Parathyroid adenoma (tissue), 2 donors: ENCODE data around the gene SLC26A3.

Source experiments
- H2AFZ ChIP-seq: fragments of 300-600 bp; sonication (generic); one replicate; pipeline ENCODE4 v1.7.0; 2017; ENCODE audit warnings: antibody characterized with exemption, mild to moderate bottlenecking
- H3K27ac ChIP-seq: fragments of 300-600 bp; sonication (generic); one replicate; pipeline ENCODE4 v1.7.0; 2017
- H3K27me3 ChIP-seq: fragments of 300-600 bp; sonication (generic); one replicate; pipeline ENCODE4 v1.7.0; 2017; ENCODE audit warnings: low read length; ENCODE audit not compliant: control insufficient read depth, insufficient read depth
- H3K36me3 ChIP-seq: fragments of 300-600 bp; sonication (generic); one replicate; pipeline ENCODE4 v1.7.0; 2017; ENCODE audit warnings: low read length; ENCODE audit not compliant: control insufficient read depth, insufficient read depth
- H3K4me1 ChIP-seq: fragments of 300-600 bp; sonication (generic); one replicate; pipeline ENCODE4 v1.7.0; 2017; ENCODE audit warnings: control low read depth
- H3K4me2 ChIP-seq: fragments of 300-600 bp; sonication (generic); one replicate; pipeline ENCODE4 v1.7.0; 2017; ENCODE audit warnings: low read length
- H3K4me3 ChIP-seq: fragments of 300-600 bp; sonication (generic); one replicate; pipeline ENCODE4 v1.7.0; 2017; ENCODE audit warnings: low read depth, low read length
- H3K79me2 ChIP-seq: fragments of 300-600 bp; sonication (generic); one replicate; pipeline ENCODE4 v1.7.0; 2017; ENCODE audit warnings: control low read depth
- H3K9ac ChIP-seq: fragments of 300-600 bp; sonication (generic); one replicate; pipeline ENCODE4 v1.7.0; 2017; ENCODE audit warnings: mild to moderate bottlenecking
- H3K9me3 ChIP-seq: fragments of 300-600 bp; sonication (generic); one replicate; pipeline ENCODE4 v1.7.0; 2017; ENCODE audit warnings: low read length; ENCODE audit not compliant: control insufficient read depth
- CTCF ChIP-seq: fragments of 300-600 bp; sonication (generic); IDR thresholded peaks from one replicate; pipeline ENCODE4 v1.7.0; 2017; ENCODE audit warnings: antibody characterized with exemption, mild to moderate bottlenecking
- donor health status: primary hyperparathyroidism.

The SLC26A3 gene

GRCh38 chr7:107816011-107816566 is 13.1 kb upstream of the SLC26A3 start:
- no peaks in the 10 kb centered on the region for H3K36me3 ChIP-seq
- H3K79me2 ChIP-seq: no peaks in the 10 kb centered on the region
- no peak overlapping the region for H2AFZ ChIP-seq
- H3K4me2 ChIP-seq: no peak overlapping the region
- H3K4me1 ChIP-seq: no peaks in the 10 kb centered on the region
- no peaks in the 10 kb centered on the region for H3K27me3 ChIP-seq
- no peaks in the 10 kb centered on the region for H3K9me3 ChIP-seq
- H3K9ac ChIP-seq: no peak overlapping the region
- H3K27ac ChIP-seq: no peak overlapping the region
- no peak for TF ChIP-seq CTCF
- no peak overlapping the region for H3K4me3 ChIP-seq

GRCh38 chr7:107815254-107815882 is 12.3 kb upstream of the SLC26A3 start:
- no peaks in the 10 kb centered on the region for H3K4me1 ChIP-seq
- no peaks in the 10 kb centered on the region for H3K27me3 ChIP-seq
- no peak overlapping the region for H3K27ac ChIP-seq

GRCh38 chr7:107813524-107813923 is 10.5 kb upstream of the SLC26A3 start:
- Histone ChIP-seq H3K36me3 (no peaks in the 10 kb centered on the region), H3K4me1 (no peaks in the 10 kb centered on the region), H2AFZ (no peak overlapping the region), H3K27me3 (no peaks in the 10 kb centered on the region), H3K9me3 (no peaks in the 10 kb centered on the region), H3K9ac (no peak overlapping the region), H3K27ac (no peak overlapping the region), H3K79me2 (no peaks in the 10 kb centered on the region), H3K4me3 (no peak overlapping the region), H3K4me2 (no peak overlapping the region)
- TF ChIP-seq CTCF: no peak

More at GRCh38 chr7:107815254-107815882, 12.3 kb upstream of the SLC26A3 start:
- Histone ChIP-seq H3K4me2 (no peak overlapping the region), H2AFZ (no peak overlapping the region), H3K79me2 (no peaks in the 10 kb centered on the region), H3K9ac (no peak overlapping the region), H3K4me3 (no peak overlapping the region), H3K9me3 (no peaks in the 10 kb centered on the region), H3K36me3 (no peaks in the 10 kb centered on the region)
- TF ChIP-seq CTCF: no peak

- Histone ChIP-seq H2AFZ (no peak overlapping the region), H3K27ac (no peak overlapping the region), H3K4me3 (no peak overlapping the region), H3K27me3 (no peaks in the 10 kb centered on the region), H3K36me3 (no peaks in the 10 kb centered on the region), H3K4me2 (no peak overlapping the region), H3K9me3 (no peaks in the 10 kb centered on the region), H3K4me1 (no peaks in the 10 kb centered on the region), H3K9ac (no peak overlapping the region), H3K79me2 (no peaks in the 10 kb centered on the region)
- no peak for TF ChIP-seq CTCF
Measured at GRCh38 chr7:107811934-107812333, 8.9 kb upstream of the SLC26A3 start.

GRCh38 chr7:107810626-107811025 is 7.6 kb upstream of the SLC26A3 start:
- H2AFZ ChIP-seq: no peak overlapping the region
- no peak overlapping the region for H3K9ac ChIP-seq
- H3K4me3 ChIP-seq: no peak overlapping the region
- H3K36me3 ChIP-seq: no peaks in the 10 kb centered on the region
- H3K27me3 ChIP-seq: no peaks in the 10 kb centered on the region
- H3K9me3 ChIP-seq: no peaks in the 10 kb centered on the region
- no peaks in the 10 kb centered on the region for H3K4me1 ChIP-seq
- H3K27ac ChIP-seq: no peak overlapping the region
- H3K4me2 ChIP-seq: no peak overlapping the region
- no peak for TF ChIP-seq CTCF
- H3K79me2 ChIP-seq: no peaks in the 10 kb centered on the region
